GM21576 (cell line): ENCODE measurements around the gene MPZL3.

Experiments used
- ATAC-seq: cut with Tn5 transposase; IDR thresholded peaks from one replicate; pipeline ENCODE4 v1.9.1; 2021; ENCODE audit warnings: mild to moderate bottlenecking, moderate library complexity; ENCODE audit not compliant: unreplicated experiment

MPZL3 gene, protein sequence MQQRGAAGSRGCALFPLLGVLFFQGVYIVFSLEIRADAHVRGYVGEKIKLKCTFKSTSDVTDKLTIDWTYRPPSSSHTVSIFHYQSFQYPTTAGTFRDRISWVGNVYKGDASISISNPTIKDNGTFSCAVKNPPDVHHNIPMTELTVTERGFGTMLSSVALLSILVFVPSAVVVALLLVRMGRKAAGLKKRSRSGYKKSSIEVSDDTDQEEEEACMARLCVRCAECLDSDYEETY

DNA sequence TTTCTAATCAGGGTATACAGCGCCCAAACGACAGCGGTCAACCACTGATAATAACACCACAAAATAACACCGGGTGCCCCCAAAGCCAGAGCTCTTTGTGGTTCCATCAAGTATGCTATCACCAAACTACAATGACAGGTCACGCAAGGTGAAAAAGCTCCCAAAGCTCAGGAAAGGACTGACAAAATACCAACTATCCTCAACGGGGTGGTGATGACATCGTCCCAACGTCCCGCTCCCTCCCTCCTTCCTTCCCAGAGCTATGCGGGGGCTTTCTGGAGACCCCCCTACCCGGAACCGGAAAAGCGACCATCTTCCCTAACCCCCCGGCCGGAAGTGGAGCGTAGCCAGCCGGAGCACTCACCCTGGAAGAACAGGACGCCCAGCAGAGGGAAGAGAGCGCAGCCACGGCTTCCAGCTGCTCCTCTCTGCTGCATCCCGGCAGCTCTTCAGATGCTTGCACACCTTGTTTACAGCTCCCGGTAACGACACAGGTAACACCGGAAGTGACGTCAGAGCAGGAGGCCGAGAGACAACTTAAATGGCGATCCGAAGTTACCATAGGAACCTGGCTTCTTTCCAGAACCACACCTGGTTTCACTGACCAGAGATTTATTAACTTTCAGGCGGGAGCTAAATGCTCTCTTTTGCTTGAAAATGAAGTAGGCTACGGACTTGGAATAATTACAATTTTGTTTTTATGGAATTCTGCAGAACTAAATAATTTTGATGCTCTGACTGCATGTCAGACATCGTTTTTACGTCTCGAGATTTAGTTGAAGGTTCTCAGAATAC is at the start of gene MPZL3:
MPZL3 (minus strand) TSS at position 508 of the 795 bp plus-strand sequence; CDS start at position 437, 71 bp downstream.
- peak; percentile 69 for ATAC-seq

DNA sequence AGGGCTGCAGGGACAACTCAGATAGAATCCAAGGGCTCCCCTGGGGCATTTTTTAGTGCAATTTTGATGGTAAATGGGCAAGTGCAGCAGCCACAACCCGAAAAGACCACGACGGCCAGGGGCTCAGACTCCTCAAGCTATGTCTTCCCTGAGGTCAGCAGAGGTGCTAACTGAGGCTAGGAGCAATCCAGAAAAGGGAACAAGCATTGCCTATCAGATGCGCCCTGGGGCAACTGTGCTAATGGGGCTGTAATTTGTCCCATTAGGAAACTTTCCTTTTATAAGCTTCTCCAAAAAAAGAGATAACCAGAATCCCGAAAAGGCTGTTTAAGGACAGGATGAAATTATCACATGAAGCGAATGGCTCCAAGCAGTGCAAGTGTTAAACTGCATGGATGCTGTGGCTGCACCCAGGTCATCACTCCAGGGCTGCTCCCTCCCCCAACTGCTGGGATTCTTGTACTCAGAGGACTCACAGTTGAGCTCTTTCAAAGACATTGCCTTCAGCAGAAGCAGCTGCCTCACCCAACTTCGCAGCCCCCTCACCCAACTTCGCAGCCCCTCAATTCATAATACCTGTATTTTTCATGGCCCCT is 49.5 kb upstream of the MPZL3 start:
- no peak for ATAC-seq

GRCh38 chr11:118295815-118296454 is 43.8 kb upstream of the MPZL3 start:
- ATAC-seq, result no peak

GRCh38 chr11:118295199-118295598 is 43.0 kb upstream of the MPZL3 start:
- no peak for ATAC-seq

- ATAC-seq, result no peak
These were observed 41.9 kb upstream of the MPZL3 start for GRCh38 chr11:118294053-118294452.

DNA sequence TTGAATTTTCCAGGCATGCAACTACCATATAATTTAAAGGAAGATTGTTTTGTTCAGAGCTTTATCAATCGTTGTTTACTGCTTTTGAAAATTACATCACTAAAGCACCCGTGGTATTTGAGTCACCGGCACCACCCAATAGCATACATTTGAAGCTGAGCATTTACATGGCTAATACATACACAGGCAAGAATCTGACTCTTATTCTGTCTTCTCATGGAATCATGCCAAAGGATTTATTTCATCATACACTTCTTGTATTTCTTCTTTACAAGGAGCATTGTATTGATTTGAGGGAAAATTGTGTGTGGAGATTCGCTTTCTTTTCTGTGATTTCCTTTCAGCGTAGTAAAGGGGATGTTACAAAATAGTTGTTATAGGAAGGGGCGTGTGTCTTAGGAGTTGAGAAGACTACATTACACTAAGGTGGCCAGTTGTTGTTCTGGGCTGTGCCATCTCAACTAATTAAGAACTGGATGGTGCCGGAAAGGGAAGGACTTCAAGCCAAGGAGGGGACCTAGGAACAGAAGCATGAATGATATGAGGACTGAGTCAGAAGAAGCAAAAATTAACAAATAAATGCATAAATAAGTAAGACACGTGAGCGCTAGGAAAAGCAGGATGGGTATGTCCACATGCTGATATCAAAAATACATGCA is 39.4 kb upstream of the MPZL3 start:
- ATAC-seq, result no peak

- ATAC-seq, result no peak
These were observed 38.8 kb upstream of the MPZL3 start for GRCh38 chr11:118290923-118291322.

- ATAC-seq, result no peak
These were observed 37.2 kb upstream of the MPZL3 start for GRCh38 chr11:118289401-118289800.

DNA sequence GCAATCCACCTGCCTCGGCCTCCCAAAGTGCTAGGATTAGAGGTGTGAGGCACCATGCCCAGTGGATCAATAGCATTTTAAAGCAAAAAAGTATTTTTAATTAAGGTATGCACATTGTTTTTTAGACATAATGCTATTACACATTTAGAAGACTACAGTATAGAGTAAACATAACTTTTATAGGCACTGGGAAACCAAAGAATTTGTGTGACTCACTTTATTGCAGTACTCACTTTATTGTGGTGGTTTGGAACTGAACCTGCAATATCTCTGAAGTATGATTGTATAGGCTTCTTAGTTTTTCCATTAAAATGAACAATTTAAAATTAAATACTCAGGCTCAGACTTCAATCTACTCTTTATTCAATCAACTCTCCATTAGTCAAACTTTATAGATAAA is 34.8 kb upstream of the MPZL3 start:
- ATAC-seq, result no peak

GRCh38 chr11:118286545-118286944 is 34.4 kb upstream of the MPZL3 start:
- no peak for ATAC-seq

DNA sequence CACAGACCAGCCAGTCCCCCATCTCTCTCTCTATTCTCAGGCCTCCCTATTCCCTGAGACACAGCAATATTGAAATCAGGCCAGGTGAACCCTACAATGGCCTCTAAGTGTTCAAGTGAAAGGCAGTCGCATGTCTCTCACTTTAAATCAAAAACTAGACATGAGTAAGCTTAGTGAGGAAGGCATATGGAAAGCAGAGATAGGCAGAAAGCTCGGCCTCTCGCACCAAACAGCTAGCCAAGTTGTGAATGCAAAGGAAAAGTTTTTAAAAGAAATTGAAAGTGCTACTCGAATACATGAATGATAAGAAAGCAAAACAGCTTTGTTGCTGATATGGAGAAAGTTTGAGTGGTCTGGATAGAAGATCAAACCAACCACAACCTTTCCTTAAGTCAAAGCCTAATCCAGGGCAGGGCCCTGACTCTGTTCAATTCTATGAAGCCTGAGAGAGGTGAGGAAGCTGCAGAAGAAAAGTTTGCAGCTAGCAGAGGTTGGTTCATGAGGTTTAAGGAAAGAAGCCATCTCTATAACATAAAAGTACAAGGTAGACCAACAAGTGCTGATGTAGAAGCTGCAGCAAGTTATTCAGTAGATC is 31.7 kb upstream of the MPZL3 start:
- ATAC-seq, result no peak

DNA sequence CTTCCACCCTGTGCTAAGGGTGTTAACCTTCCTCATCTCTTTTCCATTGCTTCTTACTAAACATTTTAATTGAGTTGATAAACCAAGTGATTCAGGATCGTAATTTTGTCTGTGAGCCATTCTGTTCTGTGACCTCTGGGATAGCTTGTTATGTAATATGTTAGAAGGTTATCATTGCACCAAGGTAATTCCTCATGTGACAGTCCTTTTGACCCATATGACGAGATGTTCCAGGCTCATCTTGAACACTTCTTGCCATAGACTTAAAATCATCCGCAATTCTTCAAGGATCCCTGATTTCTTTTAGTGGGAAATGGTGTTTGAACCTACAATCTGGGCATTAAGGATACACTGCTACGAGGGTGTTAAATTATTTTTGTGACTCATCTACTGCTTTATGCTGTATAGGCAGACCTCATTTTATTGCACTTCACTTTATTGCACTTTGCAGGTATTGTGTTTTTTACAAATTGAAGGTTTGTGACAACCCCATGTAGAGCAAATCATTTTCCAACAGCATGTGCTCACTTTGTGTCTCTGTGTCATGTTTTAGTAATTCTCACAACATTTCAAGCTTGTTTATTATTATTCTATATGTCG is 31.0 kb upstream of the MPZL3 start:
- ATAC-seq, result no peak

DNA sequence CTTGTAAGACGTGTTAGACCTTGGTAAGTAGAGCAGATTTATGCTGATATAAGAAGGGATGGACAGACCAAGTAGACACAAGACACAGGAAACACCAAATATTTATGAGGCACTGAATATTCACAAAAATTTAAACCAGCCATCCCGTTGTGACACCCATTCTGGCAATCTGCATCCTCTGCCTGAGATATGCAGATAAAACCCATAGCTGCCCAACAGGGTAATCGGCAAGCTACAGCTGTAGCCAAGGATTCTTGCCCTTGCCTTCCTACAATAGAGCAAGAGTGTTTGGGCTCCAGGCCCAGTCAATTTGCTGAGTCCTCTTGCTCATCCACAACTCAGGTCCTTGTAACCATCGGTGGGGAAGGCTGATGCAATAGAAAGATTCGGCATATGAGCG is 30.4 kb upstream of the MPZL3 start:
- ATAC-seq, result no peak

DNA sequence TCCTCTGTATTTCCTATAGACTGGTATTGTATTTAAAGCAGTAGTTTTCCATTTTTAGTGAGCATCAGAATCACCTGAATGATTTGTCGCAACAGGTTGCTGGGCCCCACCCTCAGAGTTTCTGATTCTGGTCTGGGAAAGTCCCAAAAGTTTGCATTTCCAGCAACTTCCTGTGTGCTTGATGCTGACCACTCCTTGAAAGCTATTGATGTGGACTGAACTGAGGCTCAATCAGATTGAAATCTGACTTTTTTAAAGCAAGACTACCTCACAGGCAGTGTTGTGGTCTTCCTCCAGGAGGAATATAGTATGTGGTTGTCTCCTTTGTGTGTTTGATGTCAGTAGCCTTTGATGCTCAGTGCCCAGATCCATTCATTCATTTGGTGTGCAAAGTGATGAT is 29.1 kb upstream of the MPZL3 start:
- no peak for ATAC-seq

DNA sequence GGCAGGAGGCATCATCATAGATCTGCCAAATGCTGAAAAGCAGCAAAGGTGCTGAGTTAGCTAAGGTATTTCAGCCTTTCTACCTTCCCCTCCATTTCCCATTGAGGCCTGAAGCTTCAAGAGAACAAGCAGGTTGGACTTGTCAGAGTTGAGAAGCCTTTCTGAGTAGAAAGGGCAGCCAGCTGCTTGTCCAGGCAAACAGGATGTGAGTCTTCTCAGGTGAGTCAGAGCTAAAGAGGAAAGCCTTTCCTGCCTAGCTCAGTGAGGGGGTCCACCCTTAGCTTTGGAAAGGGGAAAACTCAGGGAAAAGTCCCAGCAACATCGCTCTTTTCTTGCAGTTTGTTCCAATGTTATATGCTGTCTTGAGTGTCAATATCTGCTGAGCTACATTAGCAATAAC is 25.1 kb upstream of the MPZL3 start:
- ATAC-seq, result no peak

DNA sequence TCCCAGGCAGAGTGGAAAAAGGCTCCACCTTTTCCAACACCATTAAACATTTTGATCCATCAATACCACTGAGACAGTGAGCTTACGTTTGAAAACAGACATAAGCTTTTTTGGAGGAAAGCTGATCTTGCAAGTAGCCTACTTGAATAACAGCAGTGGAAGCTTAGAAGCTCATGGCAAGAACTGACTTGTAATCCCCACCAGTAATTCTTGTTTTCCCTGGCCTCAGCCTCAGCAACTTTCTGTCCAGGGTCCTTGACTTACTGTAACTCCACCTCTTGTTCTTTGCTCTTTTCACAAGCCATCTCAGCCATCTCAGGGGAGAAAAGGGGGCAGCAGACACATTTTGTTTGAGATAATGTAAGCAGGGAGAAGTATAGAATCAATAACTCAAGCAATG is 24.3 kb upstream of the MPZL3 start:
- no peak for ATAC-seq

DNA sequence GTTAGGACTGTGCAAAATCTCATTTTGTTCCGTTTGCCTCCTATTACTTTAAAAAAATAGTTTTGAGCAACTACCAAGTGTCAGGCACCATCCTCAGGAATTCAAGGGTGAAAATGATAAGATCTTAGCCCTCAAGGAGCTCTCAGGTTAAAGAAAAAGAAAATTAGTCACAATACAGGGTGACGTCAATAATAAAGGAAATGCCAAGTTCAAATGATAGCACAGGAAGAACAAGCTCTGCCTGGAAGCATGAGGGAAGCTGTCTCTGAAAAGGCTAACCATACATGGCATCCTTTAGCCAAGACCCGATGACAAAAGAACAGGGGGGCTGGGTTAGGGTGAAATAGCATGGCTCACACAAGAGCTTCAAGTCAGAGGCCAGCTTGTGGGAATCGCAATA is 23.0 kb upstream of the MPZL3 start:
- ATAC-seq, result no peak

- ATAC-seq, result no peak
These were observed 22.0 kb upstream of the MPZL3 start for GRCh38 chr11:118274186-118274585.

DNA sequence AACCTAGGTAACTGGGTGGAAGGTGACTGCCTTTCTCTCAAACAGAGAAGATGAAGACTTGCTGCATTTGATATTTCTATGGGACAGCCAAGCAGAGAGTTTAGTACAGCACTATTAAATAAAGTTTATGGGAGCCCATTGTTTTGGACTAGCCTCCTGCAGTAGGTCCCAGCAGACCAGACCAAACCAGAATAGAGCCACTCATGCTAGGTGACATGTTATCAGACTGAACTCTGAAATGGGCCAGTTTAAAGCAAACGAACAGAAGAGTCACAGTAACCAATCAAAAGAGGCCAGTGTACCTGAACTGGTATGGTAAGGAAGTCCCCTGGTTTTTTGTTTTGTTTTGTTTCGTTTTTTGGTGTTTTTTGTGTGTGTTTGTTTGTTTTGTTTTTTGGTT is 19.8 kb upstream of the MPZL3 start:
- ATAC-seq, result no peak

DNA sequence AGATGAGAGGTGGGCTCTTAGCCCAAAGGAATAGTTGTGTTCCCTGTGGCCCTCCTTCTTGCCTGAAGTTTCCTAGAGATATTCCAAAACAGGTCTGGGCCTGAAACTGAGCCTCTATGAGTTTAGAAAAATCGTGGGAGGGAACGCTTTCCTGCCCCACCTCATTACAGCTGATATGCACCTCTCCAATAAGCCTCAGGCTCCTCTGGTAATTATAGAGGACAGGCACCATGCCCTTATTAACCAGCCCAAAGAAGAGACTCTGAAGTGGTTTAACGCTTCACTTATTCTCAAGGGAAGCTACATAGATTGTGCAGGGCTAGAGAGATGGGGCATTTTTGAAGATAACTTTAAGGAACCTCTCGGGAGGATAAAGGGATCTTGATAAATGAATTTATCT is 15.3 kb upstream of the MPZL3 start:
- no peak for ATAC-seq
